GM23338 (cell line): ENCODE results near the gene KIF22. TPM values are rescaled to one million over a fixed set of nuclear protein-coding genes. Genes with fewer than 3 reads are reported as not detected.

Experiments used
- ATAC-seq: fragments of 200-7000 bp; cut with Tn5 transposase; 3 replicates; pipeline ENCODE4 v1.9.1; 2020
- DNase-seq: peaks from one replicate; pipeline ENCODE4 v3.0.0-alpha.2; 2015; ENCODE audit warnings: low spot score
- H2AFZ ChIP-seq: fragments of 200-600 bp; sonication (generic); 2 replicates; pipeline ENCODE4 v1.8.0; 2016; ENCODE audit warnings: antibody characterized with exemption, mild to moderate bottlenecking, moderate library complexity
- H3F3A ChIP-seq: fragments of 200-600 bp; sonication (generic); replicated peaks from 2 replicates; pipeline ENCODE4 v1.8.0; 2017; ENCODE audit warnings: antibody characterized with exemption, mixed run types, low read depth
- H3K27ac ChIP-seq: fragments of 200-600 bp; sonication (generic); 2 replicates; pipeline ENCODE4 v1.6.1; 2016; ENCODE audit warnings: low read depth
- H3K27me3 ChIP-seq: fragments of 200-600 bp; sonication (generic); 2 replicates; pipeline ENCODE4 v1.8.0; 2016; ENCODE audit warnings: mild to moderate bottlenecking, mixed run types, moderate library complexity; ENCODE audit not compliant: insufficient read depth
- H3K36me3 ChIP-seq: fragments of 200-600 bp; sonication (generic); 2 replicates; pipeline ENCODE4 v1.8.0; 2016; ENCODE audit warnings: mild to moderate bottlenecking; ENCODE audit not compliant: insufficient read depth
- H3K4me1 ChIP-seq: fragments of 200-600 bp; sonication (generic); 2 replicates; pipeline ENCODE4 v1.8.0; 2016; ENCODE audit warnings: mild to moderate bottlenecking, moderate library complexity; ENCODE audit not compliant: insufficient read depth
- H3K4me2 ChIP-seq: fragments of 200-600 bp; sonication (generic); 2 replicates; pipeline ENCODE4 v1.7.1; 2017; ENCODE audit warnings: mixed run types
- H3K4me3 ChIP-seq: fragments of 200-600 bp; sonication (generic); 2 replicates; pipeline ENCODE4 v1.6.1; 2016; ENCODE audit warnings: mixed run types
- H3K79me2 ChIP-seq: fragments of 200-600 bp; sonication (generic); replicated peaks from 2 replicates; pipeline ENCODE4 v1.8.0; 2017; ENCODE audit warnings: mild to moderate bottlenecking; ENCODE audit not compliant: insufficient read depth
- H3K9me2 ChIP-seq: fragments of 200-600 bp; sonication (generic); 2 replicates; pipeline ENCODE4 v1.8.0; 2017; ENCODE audit not compliant: insufficient read depth
- H4K20me1 ChIP-seq: fragments of 200-600 bp; sonication (generic); replicated peaks from 2 replicates; pipeline ENCODE4 v1.8.0; 2017; ENCODE audit warnings: mild to moderate bottlenecking; ENCODE audit not compliant: insufficient read depth
- H3K27ac Mint-ChIP-seq: 2 replicates; pipeline ENCODE4 v1.8.0; 2020; ENCODE audit warnings: inconsistent platforms, mild to moderate bottlenecking, moderate library complexity, mixed read lengths
- H3K27me3 Mint-ChIP-seq: 3 replicates; pipeline ENCODE4 v1.8.0; 2022; ENCODE audit warnings: low read depth, mild to moderate bottlenecking, moderate library complexity, mixed read lengths, inconsistent platforms; ENCODE audit not compliant: insufficient read depth, poor library complexity
- H3K36me3 Mint-ChIP-seq: 3 replicates; pipeline ENCODE4 v1.8.0; 2021; ENCODE audit warnings: low read depth, mild to moderate bottlenecking, inconsistent platforms, moderate library complexity, mixed read lengths
- H3K4me1 Mint-ChIP-seq: 3 replicates; pipeline ENCODE4 v1.8.0; 2020; ENCODE audit warnings: mild to moderate bottlenecking, inconsistent platforms, mixed read lengths
- H3K4me3 Mint-ChIP-seq: 3 replicates; pipeline ENCODE4 v1.8.0; 2021; ENCODE audit warnings: moderate library complexity, mild to moderate bottlenecking, inconsistent platforms, mixed read lengths
- H3K9me3 Mint-ChIP-seq: 3 replicates; pipeline ENCODE4 v1.8.0; 2020; ENCODE audit warnings: moderate library complexity, mild to moderate bottlenecking, inconsistent platforms, mixed read lengths
- JUNB ChIP-seq: IDR thresholded peaks from one replicate; pipeline ENCODE4 v1.6.1; 2016; ENCODE audit warnings: antibody characterized with exemption; ENCODE audit not compliant: unreplicated experiment
- POLR2AphosphoS5 ChIP-seq: IDR thresholded peaks from 2 replicates; pipeline ENCODE4 v1.6.1; 2016; ENCODE audit warnings: antibody characterized with exemption, low read depth
- REST ChIP-seq: IDR thresholded peaks from one replicate; pipeline ENCODE4 v1.6.1; 2018; ENCODE audit warnings: antibody characterized with exemption; ENCODE audit not compliant: unreplicated experiment
- ZNF114 ChIP-seq: fragments of 250-450 bp; sonication (Bioruptor Pico); IDR thresholded peaks from 2 replicates; pipeline ENCODE4 v1.5.0; 2020; ENCODE audit warnings: mild to moderate bottlenecking, moderate library complexity
- polyA plus RNA-seq: library from polyadenylated mRNA; unstranded; fragments of >200 nt; fragmentation: Nextera tagmentation; extraction: Ambion mirVana; gene quantifications from 2 replicates; pipeline ENCODE4 v1.2.1, GENCODE V29; 2016
- total RNA-seq: library from RNA; depleted of rRNA; stranded (reverse); fragments of >200 nt; shearing (Covaris generic); gene quantifications from 2 replicates; pipeline ENCODE4 v1.2.3, GENCODE V29; 2014
- TF ChIP-seq, protein P1 (sequence below), 2 experiments: fragments of 200-600 bp in 1 of 2; sonication (generic) in 1 of 2; conservative IDR thresholded peaks; 2 replicates each; pipeline versions ENCODE4 v1.5.1 to v1.6.1; 2016 to 2017; ENCODE audit warnings: antibody characterized with exemption in 2 of 2, low read depth in 2 of 2, mild to moderate bottlenecking in 2 of 2, moderate library complexity in 1 of 2
- TF ChIP-seq, protein P2 (sequence below): fragments of 250-450 bp; sonication (Bioruptor Pico); IDR thresholded peaks from 2 replicates; pipeline ENCODE4 v1.5.0; 2020; ENCODE audit warnings: mild to moderate bottlenecking, moderate library complexity

KIF22 gene
- total and polyA plus RNA-seq, 2 experiments from 2014 or later, result 110 to 192 TPM

GRCh38 chr16:29813644-29814562, 23.4 kb downstream of the KIF22 start:
- peaks cover 56% of the 10 kb centered on the region for H3K4me1 Mint-ChIP-seq
- Histone ChIP-seq H2AFZ (no peak overlapping the region), H3K27ac (no peak overlapping the region), H3K79me2 (peaks cover 26% of the 10 kb centered on the region), H3K4me2 (peak overlapping the region; percentile 98), H3F3A (peaks cover 38% of the 10 kb centered on the region), H3K27me3 (no peaks in the 10 kb centered on the region), H3K4me3 (peak overlapping the region; percentile 100), H3K4me1 (peaks cover 66% of the 10 kb centered on the region), H4K20me1 (peaks cover 6% of the 10 kb centered on the region; the same call in 1 of the 2 replicates), H3K9me2 (no peaks in the 10 kb centered on the region), H3K36me3 (peaks cover 11% of the 10 kb centered on the region)
- H3K36me3 Mint-ChIP-seq, result peaks cover 34% of the 10 kb centered on the region
- no peak for DNase-seq
- TF ChIP-seq, protein P1, sequence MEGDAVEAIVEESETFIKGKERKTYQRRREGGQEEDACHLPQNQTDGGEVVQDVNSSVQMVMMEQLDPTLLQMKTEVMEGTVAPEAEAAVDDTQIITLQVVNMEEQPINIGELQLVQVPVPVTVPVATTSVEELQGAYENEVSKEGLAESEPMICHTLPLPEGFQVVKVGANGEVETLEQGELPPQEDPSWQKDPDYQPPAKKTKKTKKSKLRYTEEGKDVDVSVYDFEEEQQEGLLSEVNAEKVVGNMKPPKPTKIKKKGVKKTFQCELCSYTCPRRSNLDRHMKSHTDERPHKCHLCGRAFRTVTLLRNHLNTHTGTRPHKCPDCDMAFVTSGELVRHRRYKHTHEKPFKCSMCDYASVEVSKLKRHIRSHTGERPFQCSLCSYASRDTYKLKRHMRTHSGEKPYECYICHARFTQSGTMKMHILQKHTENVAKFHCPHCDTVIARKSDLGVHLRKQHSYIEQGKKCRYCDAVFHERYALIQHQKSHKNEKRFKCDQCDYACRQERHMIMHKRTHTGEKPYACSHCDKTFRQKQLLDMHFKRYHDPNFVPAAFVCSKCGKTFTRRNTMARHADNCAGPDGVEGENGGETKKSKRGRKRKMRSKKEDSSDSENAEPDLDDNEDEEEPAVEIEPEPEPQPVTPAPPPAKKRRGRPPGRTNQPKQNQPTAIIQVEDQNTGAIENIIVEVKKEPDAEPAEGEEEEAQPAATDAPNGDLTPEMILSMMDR (conservative IDR thresholded peaks at IDR 0.05; ENCODE audit: low read depth in 2 of 2), result no peak
- TF ChIP-seq POLR2AphosphoS5 (no peak), REST (no peak), ZNF114 (CRISPR knock-in tag) (no peak), JUNB (no peak)
- TF ChIP-seq, protein P2, sequence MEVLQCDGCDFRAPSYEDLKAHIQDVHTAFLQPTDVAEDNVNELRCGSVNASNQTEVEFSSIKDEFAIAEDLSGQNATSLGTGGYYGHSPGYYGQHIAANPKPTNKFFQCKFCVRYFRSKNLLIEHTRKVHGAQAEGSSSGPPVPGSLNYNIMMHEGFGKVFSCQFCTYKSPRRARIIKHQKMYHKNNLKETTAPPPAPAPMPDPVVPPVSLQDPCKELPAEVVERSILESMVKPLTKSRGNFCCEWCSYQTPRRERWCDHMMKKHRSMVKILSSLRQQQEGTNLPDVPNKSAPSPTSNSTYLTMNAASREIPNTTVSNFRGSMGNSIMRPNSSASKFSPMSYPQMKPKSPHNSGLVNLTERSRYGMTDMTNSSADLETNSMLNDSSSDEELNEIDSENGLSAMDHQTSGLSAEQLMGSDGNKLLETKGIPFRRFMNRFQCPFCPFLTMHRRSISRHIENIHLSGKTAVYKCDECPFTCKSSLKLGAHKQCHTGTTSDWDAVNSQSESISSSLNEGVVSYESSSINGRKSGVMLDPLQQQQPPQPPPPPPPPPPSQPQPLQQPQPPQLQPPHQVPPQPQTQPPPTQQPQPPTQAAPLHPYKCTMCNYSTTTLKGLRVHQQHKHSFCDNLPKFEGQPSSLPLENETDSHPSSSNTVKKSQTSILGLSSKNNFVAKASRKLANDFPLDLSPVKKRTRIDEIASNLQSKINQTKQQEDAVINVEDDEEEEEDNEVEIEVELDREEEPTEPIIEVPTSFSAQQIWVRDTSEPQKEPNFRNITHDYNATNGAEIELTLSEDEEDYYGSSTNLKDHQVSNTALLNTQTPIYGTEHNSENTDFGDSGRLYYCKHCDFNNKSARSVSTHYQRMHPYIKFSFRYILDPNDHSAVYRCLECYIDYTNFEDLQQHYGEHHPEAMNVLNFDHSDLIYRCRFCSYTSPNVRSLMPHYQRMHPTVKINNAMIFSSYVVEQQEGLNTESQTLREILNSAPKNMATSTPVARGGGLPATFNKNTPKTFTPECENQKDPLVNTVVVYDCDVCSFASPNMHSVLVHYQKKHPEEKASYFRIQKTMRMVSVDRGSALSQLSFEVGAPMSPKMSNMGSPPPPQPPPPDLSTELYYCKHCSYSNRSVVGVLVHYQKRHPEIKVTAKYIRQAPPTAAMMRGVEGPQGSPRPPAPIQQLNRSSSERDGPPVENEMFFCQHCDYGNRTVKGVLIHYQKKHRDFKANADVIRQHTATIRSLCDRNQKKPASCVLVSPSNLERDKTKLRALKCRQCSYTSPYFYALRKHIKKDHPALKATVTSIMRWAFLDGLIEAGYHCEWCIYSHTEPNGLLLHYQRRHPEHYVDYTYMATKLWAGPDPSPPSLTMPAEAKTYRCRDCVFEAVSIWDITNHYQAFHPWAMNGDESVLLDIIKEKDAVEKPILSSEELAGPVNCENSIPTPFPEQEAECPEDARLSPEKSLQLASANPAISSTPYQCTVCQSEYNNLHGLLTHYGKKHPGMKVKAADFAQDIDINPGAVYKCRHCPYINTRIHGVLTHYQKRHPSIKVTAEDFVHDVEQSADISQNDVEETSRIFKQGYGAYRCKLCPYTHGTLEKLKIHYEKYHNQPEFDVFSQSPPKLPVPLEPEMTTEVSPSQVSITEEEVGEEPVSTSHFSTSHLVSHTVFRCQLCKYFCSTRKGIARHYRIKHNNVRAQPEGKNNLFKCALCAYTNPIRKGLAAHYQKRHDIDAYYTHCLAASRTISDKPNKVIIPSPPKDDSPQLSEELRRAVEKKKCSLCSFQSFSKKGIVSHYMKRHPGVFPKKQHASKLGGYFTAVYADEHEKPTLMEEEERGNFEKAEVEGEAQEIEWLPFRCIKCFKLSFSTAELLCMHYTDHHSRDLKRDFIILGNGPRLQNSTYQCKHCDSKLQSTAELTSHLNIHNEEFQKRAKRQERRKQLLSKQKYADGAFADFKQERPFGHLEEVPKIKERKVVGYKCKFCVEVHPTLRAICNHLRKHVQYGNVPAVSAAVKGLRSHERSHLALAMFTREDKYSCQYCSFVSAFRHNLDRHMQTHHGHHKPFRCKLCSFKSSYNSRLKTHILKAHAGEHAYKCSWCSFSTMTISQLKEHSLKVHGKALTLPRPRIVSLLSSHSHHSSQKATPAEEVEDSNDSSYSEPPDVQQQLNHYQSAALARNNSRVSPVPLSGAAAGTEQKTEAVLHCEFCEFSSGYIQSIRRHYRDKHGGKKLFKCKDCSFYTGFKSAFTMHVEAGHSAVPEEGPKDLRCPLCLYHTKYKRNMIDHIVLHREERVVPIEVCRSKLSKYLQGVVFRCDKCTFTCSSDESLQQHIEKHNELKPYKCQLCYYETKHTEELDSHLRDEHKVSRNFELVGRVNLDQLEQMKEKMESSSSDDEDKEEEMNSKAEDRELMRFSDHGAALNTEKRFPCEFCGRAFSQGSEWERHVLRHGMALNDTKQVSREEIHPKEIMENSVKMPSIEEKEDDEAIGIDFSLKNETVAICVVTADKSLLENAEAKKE, result no peak
- H3K9me3 Mint-ChIP-seq, result peaks cover 4% of the 10 kb centered on the region; the same call in 2 of the 3 replicates
- ATAC-seq, result no peak
- H3K27ac Mint-ChIP-seq, result peak overlapping the region; percentile 70
- H3K4me3 Mint-ChIP-seq, result peak overlapping the region; percentile 96
- peaks cover 37% of the 10 kb centered on the region for H3K27me3 Mint-ChIP-seq
